HG03097 (cell line): ENCODE data around the gene PLCL2.

Experiments
- ATAC-seq: cut with Tn5 transposase; IDR thresholded peaks from one replicate; pipeline ENCODE4 v1.9.1; 2021; ENCODE audit not compliant: unreplicated experiment, low FRiP score

The PLCL2 gene

DNA sequence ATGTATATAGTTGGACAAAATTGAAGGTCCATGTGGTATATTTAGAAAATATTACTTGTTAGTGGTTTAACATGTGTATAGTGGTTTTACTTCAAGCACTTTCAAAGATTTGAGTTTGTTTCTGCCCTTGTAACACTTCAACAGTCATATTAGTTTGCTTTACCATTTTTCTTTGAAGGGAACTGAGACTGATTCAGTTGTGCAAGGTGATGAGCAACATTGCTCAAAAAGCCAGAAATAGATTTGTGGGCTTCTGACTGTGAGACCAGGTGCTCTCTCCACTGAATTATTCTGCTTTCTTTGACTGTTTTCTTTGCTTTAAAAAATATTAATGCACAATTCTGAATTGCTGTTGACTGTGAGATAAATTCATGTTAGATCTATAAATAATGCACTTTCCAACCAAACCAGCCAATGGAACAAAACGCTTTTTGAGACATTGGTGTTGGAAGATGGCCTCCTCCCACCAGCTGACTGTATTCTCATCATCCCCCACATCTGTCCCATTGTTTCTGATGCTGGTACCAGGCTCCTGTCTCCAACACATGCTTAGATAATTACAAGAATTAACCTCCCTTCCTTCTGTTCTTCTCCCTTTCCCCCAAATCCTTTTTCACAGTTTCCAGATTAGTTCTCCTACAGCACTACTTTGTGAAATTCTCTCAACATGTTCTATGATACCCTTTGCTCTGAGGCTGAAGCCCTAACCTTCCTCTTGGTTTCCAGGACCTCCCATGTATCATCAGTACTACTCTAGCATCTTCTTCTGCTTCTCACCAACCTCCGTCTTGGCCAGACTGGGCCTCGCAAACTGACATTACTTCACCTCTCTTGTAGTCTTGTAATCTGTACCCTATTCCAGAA is 27.9 kb downstream of the PLCL2 start:
- ATAC-seq = peak; percentile 83

DNA sequence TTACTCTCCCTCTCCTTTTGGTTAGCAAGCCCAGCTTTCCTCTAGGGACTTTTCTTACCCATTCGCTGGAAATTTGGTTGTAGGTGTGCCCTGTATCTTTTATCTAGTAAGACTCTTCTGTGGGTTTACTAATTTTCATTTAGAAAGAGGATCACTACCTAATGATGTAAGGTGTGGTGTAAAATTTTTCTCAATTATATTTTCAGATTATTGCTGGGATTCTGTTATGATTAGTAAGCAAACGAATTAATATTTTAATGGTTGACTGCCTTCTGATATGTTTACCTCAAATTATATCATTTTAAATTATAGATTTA is 28.5 kb downstream of the PLCL2 start:
- ATAC-seq = no peak

DNA sequence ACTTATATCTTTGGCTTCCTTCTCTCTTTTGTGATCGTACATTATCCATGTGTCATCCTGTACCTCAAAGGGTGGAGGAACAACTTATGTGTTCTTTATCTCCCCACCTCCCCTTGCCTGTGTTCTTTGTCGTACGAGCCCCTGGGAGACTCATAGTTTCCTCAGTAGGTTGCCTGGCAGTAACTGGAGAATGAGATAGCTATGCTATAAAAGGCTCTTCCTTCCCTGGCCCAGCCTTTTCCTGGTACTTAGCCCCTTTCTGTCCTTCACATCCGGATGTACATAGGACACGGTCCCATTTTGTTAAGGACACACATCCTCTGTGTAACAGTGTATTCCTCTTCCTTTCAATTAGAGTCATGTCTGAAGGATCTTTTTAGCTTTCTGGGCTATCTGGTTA is 32.1 kb downstream of the PLCL2 start:
- ATAC-seq = no peak

DNA sequence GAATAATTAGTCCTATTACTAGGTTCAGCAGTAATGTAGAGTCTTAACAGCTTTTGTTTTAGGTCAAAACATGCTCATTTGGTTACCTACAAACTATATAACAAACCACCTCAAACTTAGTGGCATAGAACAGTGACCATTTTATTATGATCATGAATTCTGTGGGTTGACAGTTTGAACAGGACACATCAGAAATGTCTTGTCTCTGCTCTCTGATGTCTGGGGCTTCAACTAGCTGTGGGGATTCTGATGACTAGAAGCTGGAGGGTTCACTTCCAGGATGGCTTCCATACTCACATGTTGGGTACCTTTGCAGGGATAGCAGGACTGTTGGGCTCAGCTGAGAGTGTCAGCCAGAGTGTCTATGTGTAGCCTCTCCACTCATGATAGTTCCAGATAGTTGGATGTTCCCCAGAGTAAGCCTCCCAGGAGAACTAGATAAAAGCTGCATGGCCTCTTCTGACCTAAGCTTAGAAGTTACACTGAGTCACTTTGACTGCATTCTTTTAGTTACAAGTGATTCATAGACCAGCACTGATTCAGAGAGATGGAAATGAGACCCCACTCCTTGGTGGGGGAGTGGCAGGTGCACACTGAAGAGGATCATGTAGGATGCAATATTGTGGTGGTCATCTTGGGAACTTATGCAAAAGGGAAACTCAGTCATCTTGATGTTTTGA is 32.6 kb downstream of the PLCL2 start:
- no peak for ATAC-seq

DNA sequence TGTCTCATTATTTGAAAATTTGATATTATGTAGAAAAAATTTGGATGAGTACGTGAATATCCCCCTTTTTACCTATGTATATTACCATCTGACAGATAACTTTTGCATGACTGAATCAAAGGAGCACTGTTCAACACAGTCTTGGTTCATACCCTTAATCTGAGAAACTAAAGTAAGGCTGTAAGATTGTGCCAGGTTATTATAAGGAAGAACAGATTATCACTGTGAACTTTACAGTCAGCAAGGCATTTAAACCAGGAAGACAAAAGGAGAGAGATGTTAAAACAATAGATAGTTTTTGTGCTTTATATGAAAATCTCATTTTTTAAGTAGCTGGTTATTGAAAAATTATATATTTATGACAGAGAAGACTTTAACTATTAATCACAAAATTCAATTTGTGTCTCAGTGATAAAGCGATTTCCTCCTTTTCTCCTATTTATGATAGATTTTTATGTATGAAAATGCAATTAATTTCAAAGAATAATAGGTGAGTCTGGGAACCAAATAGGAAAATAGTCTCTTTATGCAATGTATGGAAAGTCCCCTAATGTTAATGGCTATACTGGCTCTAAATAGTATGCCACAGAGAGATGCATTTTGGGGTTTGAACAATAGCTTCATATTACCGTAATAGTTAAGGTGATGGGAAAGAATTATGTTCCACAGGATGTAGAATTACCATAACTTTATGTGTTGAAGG is 33.4 kb downstream of the PLCL2 start:
- ATAC-seq = no peak

- no peak for ATAC-seq
Measured at GRCh38 chr3:16918683-16919025, 33.9 kb downstream of the PLCL2 start.

- no peak for ATAC-seq
Measured at GRCh38 chr3:16923112-16923511, 38.4 kb downstream of the PLCL2 start.

GRCh38 chr3:16927485-16927884 is 42.7 kb downstream of the PLCL2 start:
- no peak for ATAC-seq

DNA sequence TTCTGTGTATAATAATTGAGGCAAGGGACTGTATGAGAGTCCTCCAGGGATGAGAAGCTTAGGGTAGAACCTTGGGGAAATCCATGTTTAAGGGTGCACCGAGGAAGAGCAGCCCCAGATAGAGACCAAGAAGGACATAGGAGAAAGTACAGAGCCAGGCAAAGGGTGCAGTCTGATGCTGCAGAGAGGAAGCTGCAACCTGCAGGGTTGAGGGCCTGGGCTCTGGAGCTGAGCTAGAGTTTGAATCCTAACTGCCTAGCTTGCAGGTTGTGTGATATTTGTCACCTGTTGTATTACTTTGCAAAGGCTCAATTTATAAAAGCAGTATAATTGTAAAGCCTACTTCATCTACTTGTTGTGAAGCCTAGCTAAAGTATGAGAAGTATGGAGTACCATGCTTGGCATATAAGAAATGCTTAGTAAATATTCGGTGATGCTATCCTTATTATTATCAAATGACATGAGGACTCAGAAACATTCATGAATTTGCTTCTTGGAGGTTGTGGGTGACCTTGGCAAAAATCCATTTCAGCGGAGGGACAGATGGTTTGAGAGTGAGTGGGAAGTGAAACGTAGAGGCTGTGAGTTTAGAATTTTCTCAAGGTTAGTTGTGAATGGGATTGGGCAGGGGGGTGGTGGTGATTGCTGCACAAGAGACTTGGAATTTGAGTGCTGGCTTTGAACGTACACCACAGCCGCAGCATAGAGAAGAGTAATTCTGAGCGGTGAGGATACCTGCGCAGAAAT is 43.8 kb downstream of the PLCL2 start:
- no peak for ATAC-seq

DNA sequence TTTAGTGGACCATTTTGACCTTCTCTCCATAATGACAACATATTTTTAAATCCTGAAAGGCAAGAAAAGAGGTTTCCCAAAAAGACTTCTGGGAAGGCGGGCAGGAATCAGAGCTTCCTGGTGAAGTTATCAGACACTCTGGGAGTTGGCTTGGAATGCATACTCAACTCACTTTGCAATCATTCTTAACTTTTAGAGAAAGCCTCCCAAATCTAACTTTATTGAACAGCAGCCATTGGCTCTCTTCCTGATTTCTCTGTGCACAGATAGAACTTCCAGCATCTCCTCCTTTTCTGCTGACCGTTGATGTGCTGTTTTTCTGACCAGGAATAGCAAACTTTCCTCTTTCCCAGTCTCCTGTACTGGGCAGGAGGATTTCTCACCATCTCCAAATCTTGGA is 44.6 kb downstream of the PLCL2 start:
- no peak for ATAC-seq

GRCh38 chr3:16932877-16933276 is 48.1 kb downstream of the PLCL2 start:
- no peak for ATAC-seq

DNA sequence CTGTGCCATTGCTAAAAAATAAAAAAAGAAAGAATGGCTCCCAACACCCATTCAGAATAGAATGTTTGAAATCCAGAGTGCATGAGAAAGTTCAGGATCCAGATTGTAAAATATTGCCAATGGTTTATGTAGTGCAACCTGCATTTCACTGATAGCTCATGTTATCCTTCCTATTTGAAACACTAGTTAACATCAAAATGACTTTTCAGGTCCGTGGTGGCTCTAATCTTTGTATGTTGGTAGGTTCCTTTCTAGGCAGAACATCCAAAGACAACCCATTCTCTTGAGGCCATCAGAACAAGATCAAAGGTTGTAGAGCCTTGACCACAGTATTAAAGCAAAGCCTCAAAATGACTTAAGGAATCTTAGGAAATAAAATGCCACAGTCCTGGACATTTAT is 51.0 kb downstream of the PLCL2 start:
- no peak for ATAC-seq

GRCh38 chr3:16936233-16936632 is 51.5 kb downstream of the PLCL2 start:
- ATAC-seq = no peak

DNA sequence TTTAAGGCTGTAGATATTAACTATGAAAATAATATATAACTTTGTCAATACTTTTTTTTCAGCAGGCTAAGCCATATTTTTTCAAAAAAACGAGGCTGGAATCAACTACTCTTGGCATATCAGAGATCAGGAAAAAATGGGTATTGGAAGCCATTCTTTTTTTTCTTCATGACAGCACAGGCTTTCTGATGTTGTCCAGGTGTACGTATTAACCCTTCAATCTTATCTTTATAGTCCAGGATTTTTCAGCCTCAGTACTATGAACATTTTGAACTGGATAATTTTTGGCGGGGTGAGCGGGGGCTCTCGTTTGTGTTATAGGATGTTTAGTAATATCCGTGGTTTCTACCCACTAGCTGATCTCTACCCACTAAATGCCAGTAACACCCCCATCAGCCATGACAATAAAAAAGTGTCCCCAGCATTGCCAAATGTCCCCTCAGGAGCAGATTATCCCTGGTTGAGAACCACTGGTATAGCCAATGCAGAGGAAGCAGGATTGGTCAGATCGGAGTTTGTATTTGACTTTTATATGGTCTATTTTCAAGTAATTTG is 52.0 kb downstream of the PLCL2 start:
- ATAC-seq = no peak

DNA sequence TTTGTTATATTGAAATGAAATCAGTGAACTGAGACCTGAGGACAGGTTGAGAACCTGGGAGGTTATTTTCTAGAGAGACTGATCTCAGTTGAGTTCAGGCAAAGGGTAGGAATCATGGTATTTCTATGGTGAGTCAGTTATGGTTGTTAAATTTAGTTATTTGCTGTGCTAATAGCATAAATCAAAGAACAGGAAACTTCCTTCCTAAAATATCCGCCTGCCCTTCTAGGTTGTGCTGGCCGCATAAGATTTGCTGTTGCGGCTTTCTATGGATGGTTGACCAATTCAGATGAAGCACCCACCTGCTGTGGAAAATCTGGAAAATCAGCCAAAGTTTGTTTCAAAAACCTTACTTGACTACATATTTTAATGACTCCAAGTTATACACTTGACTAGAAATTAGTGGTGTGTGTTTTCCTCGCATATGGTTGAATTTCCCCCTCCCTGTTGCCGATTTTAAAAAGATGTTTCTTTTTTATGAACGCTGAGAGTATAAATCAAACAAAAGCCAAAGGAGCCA is 52.6 kb downstream of the PLCL2 start:
- no peak for ATAC-seq

DNA sequence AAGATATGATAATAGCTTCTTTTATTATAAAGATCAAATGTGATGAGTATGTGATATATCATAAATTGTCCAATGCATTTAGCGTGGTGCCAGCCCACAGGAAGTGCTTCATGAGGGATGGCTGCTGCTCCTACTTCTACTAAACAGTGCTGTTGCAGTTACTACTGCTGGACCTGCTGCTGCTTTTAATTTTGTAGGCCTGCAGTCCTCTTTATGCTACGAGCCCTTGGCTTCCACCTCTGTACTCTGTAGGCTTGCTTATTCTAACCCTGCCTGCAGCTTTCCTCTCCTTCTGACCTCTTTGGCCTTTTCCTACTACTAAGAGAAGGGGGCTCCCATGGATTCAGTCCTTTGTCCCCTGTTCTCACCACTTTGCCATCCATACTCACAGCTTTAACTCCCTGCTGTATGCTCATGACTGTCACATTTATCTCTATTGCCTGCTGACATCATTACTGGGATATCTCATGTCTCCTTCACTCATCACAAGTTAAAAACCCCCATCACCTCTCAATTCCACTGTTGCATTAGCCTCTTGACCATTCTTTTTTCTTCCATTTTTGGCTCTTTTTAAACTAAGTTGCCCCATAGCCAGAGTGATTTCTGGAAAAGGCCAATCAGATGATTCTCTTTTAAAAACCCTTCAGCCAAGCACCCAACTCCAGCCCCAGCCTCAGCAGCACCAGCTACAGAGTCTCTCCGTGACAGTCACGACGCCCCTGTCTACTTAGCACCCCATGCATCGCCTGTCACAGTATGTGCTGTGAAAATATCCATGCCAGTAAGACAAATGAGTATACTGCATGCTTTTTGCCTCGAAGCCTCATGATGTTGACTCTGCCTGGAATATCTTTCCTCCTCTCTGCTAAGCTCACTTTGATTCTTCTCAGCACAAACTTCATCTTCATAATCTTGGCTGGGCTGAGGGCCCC is 56.3 kb downstream of the PLCL2 start:
- no peak for ATAC-seq

- ATAC-seq = no peak
Measured at GRCh38 chr3:16942955-16943354, 58.2 kb downstream of the PLCL2 start.

GRCh38 chr3:16943857-16944256 is 59.1 kb downstream of the PLCL2 start:
- no peak for ATAC-seq

GRCh38 chr3:16944356-16944755 is 59.6 kb downstream of the PLCL2 start:
- no peak for ATAC-seq

DNA sequence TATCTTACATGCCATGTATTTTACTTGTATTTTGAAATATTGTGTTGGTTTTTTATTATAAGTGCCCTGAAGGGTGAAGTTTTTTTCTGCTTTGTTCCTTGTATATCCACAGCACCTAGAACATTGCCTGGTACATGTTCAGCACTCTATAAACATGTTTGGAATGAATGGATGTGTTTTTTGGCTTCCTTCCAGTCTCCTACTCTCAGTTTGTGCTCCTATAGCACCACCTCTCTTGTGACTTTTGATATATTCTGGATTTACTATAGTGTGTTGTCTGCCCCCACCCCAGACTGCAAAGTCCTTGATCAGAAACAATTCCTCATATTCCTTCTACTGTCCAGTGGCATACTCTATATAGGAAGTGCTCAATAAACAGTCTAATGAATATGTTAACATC is 60.6 kb downstream of the PLCL2 start:
- no peak for ATAC-seq
